HepG2 (cell line): ENCODE results near the gene CEP20. TPM values are rescaled to one million over a fixed set of nuclear protein-coding genes. Genes with fewer than 3 reads are reported as not detected.

ENCODE experiments used
- ATAC-seq: fragments of 200-7000 bp; cut with Tn5 transposase; 3 replicates; pipeline ENCODE4 v1.9.1; 2020; ENCODE audit warnings: mild to moderate bottlenecking, moderate library complexity
- BruUV-seq: library from RNA; stranded (reverse); fragments of 400-500 nt; replicated peaks from 2 replicates; lab custom pipeline; 2021; lab: Mats Ljungman, UMichigan
- CTCF ChIA-PET: fragments of 300-600 bp; formaldehyde crosslinking; extraction: SDS; loops from one replicate; lab custom pipeline; 2021; ENCODE audit warnings: low total read pairs, inconsistent platforms, low intra/inter-chr PET ratio; lab: Yijun Ruan, JAX
- POLR2A ChIA-PET: fragments of 350-600 bp; sonication (Branson Sonifier 250); formaldehyde crosslinking; loops from one replicate; lab custom pipeline; 2020; ENCODE audit warnings: antibody characterized with exemption, inconsistent platforms; lab: Yijun Ruan, JAX
- DNase-seq: peaks from one replicate; pipeline ENCODE4 v3.0.0-alpha.2; 2015; ENCODE audit warnings: low spot score
- FAIRE-seq: peaks from 3 replicates; lab custom pipeline; 2011; peaks lifted over from hg19 to GRCh38; lab: Jason Lieb, UNC
- H2AFZ ChIP-seq: one replicate; pipeline ENCODE4 v1.6.1; 2011; ENCODE audit warnings: low read length, inconsistent platforms
- H3K27ac ChIP-seq: fragments of 300-600 bp; 3 replicates; pipeline ENCODE4 v1.8.0; 2011; ENCODE audit warnings: mixed run types, mild to moderate bottlenecking, mixed read lengths, low read length, inconsistent platforms; ENCODE audit not compliant: insufficient read depth; ENCODE audit errors: extremely low read length
- H3K27me3 ChIP-seq, 2 experiments: fragments of 200-600 bp in 1 of 2; 2 replicates in 1 of 2; 3 replicates in 1 of 2; pipeline versions ENCODE4 v1.6.0 to v1.8.0; 2011; ENCODE audit warnings: low read length in 2 of 2, mild to moderate bottlenecking in 2 of 2, moderate library complexity in 2 of 2, inconsistent platforms in 1 of 2; ENCODE audit not compliant: insufficient read depth in 2 of 2, control insufficient read depth in 1 of 2
- H3K36me3 ChIP-seq, 2 experiments: fragments of 200-600 bp in 1 of 2; replicated peaks in 1 of 2; 2 replicates in 1 of 2; 3 replicates in 1 of 2; pipeline versions ENCODE4 v1.5.1 to v1.8.0; 2011; ENCODE audit warnings: low read length in 2 of 2, inconsistent platforms in 1 of 2; ENCODE audit not compliant: insufficient read depth in 2 of 2, control insufficient read depth in 1 of 2
- H3K4me1 ChIP-seq: 2 replicates; pipeline ENCODE4 v1.5.1; 2012; ENCODE audit warnings: low read length, inconsistent platforms; ENCODE audit not compliant: insufficient read depth
- H3K4me2 ChIP-seq: 2 replicates; pipeline ENCODE4 v1.6.0; 2011; ENCODE audit warnings: low read depth, low read length, inconsistent platforms
- H3K4me3 ChIP-seq, 3 experiments: fragments of 200-600 bp in 1 of 3; sonication (generic), shearing (Covaris generic) in 1 of 3; replicated peaks in 1 of 3; 2 replicates each; pipeline ENCODE4 v1.5.1; 2011 to 2016; ENCODE audit warnings: low read length in 3 of 3, inconsistent platforms in 2 of 3, low read depth in 2 of 3, mild to moderate bottlenecking in 2 of 3, control low read depth in 1 of 3, mixed read lengths in 1 of 3; ENCODE audit not compliant: insufficient read depth in 1 of 3
- H3K79me2 ChIP-seq: one replicate; pipeline ENCODE4 v1.6.1; 2011; ENCODE audit warnings: low read length, inconsistent platforms; ENCODE audit not compliant: insufficient read depth
- H3K9ac ChIP-seq: 2 replicates; pipeline ENCODE4 v1.6.0; 2011; ENCODE audit warnings: mild to moderate bottlenecking, low read depth, low read length, inconsistent platforms; ENCODE audit not compliant: insufficient read depth
- H3K9me3 ChIP-seq: 2 replicates; pipeline ENCODE4 v1.5.1; 2012; ENCODE audit warnings: mild to moderate bottlenecking, low read length
- H4K20me1 ChIP-seq: 2 replicates; pipeline ENCODE4 v1.6.0; 2011; ENCODE audit warnings: inconsistent platforms, mild to moderate bottlenecking, low read length, moderate library complexity; ENCODE audit not compliant: insufficient read depth
- GMEB2 ChIP-seq: IDR thresholded peaks from 2 replicates; pipeline ENCODE4 v1.6.1; 2016; ENCODE audit warnings: missing biosample characterization, missing genetic modification reagents, low read depth
- HMG20B ChIP-seq: conservative IDR thresholded peaks from 2 replicates; pipeline ENCODE4 v1.6.1; 2016; ENCODE audit warnings: missing genetic modification reagents, missing compliant biosample characterization
- JARID2 ChIP-seq: sonication (generic); formaldehyde crosslinking; IDR thresholded peaks from 2 replicates; pipeline ENCODE4 v1.8.1; 2023; ENCODE audit warnings: missing genetic modification reagents, inconsistent platforms; ENCODE audit not compliant: insufficient replicate concordance
- NFE2L2 ChIP-seq: fragments of 150-350 bp; IDR thresholded peaks from 2 replicates; pipeline ENCODE4 v1.6.1; 2014; ENCODE audit warnings: low read length
- RBAK ChIP-seq: sonication (generic); formaldehyde crosslinking; IDR thresholded peaks from 2 replicates; pipeline ENCODE4 v1.5.1; 2020; ENCODE audit warnings: mild to moderate bottlenecking, missing genetic modification reagents
- SKI ChIP-seq: fragments of 450-650 bp; IDR thresholded peaks from one replicate; pipeline ENCODE4 v1.6.1; 2018; ENCODE audit warnings: mild to moderate bottlenecking; ENCODE audit not compliant: partially characterized antibody
- TFDP2 ChIP-seq: sonication (generic); formaldehyde crosslinking; IDR thresholded peaks from 2 replicates; pipeline ENCODE4 v1.4.0; 2020; ENCODE audit warnings: missing genetic modification reagents
- ZFP62 ChIP-seq: sonication (generic); formaldehyde crosslinking; IDR thresholded peaks from 2 replicates; pipeline ENCODE4 v1.4.0; 2020; ENCODE audit warnings: missing genetic modification reagents
- ZKSCAN5 ChIP-seq: sonication (generic); formaldehyde crosslinking; IDR thresholded peaks from 2 replicates; pipeline ENCODE4 v1.5.1; 2020; ENCODE audit warnings: mild to moderate bottlenecking, missing genetic modification reagents
- ZNF12 ChIP-seq: sonication (generic); formaldehyde crosslinking; IDR thresholded peaks from 2 replicates; pipeline ENCODE4 v1.5.0; 2020; ENCODE audit warnings: missing genetic modification reagents
- ZNF335 ChIP-seq: sonication (generic); formaldehyde crosslinking; IDR thresholded peaks from 2 replicates; pipeline ENCODE4 v1.4.0; 2020; ENCODE audit warnings: missing genetic modification reagents
- ZNF501 ChIP-seq: sonication (generic); formaldehyde crosslinking; IDR thresholded peaks from 2 replicates; pipeline ENCODE4 v1.5.1; 2020; ENCODE audit warnings: mild to moderate bottlenecking, moderate library complexity, missing genetic modification reagents
- ZNF710 ChIP-seq: sonication (generic); formaldehyde crosslinking; IDR thresholded peaks from 2 replicates; pipeline ENCODE4 v1.5.0; 2020; ENCODE audit warnings: mild to moderate bottlenecking, missing genetic modification reagents, borderline replicate concordance
- WGBS: methylation state at CpG from one replicate; pipeline ENCODE4 v1.1.6; 2017; ENCODE audit warnings: low lambda C conversion rate; 5-methylcytosine and 5-hydroxymethylcytosine counted together
- in situ Hi-C: cut with HindIII; loops from 2 replicates; pipeline ENCODE4 v1.10.0; 2017; ENCODE audit warnings: low pct_unique_long_range_greater_than_20kb; ENCODE audit not compliant: extremely low pct_ligation_motif_present
- intact Hi-C: fragments of 100-400 bp; cut with micrococcal nuclease; formaldehyde crosslinking; loops from one replicate; pipeline ENCODE4 v1.10.0; 2022; ENCODE audit not compliant: unreplicated experiment
- polyA plus RNA-seq, 8 experiments: library from polyadenylated mRNA; depleted of rRNA in 3 of 8; stranded (reverse) in 7 of 8; unstranded in 1 of 8; fragments of >200 nt; fragmentation: Illumina TruSeq in 4 of 8; extraction: Trizol in 4 of 8; gene quantifications; 2 replicates each; pipeline versions ENCODE4 v1.2.1 to v1.2.3, GENCODE V29; 2011 to 2016; ENCODE audit warnings: low read depth in 4 of 8, missing spikeins in 1 of 8, mixed read lengths in 1 of 8; ENCODE audit not compliant: insufficient read depth in 1 of 8
- total RNA-seq, 5 experiments: library from RNA; depleted of rRNA; stranded (reverse); fragments of >200 nt; fragmentation: Illumina TruSeq; extraction: Trizol; gene quantifications; 2 replicates each; pipeline ENCODE4 v1.2.3, GENCODE V29; 2016; ENCODE audit warnings: low read depth in 1 of 5
- TF ChIP-seq, protein P1 (sequence below): IDR thresholded peaks from 2 replicates; pipeline ENCODE4 v1.6.1; 2012; ENCODE audit warnings: low read depth, low read length, improper control_type of control experiment

CEP20 gene
- total and polyA plus RNA-seq, 2 of the 13 experiments (the other 11 are each of a cell fraction or from before 2014, with no cell fraction given): 53.0 to 54.1 TPM

GRCh38 chr16:15817446-15817845 is 71.0 kb downstream of the CEP20 start:
- in situ Hi-C loops: no loop called here

GRCh38 chr16:15816228-15816627 is 72.2 kb downstream of the CEP20 start:
- H3K9me3 ChIP-seq: peaks cover 13% of the 10 kb centered on the region
- H3K36me3 ChIP-seq: no peaks in the 10 kb centered on the region
- peaks cover 1 to 19% of the 10 kb centered on the region in 2 experiments; a peak in 3 of 5 replicates for H3K27me3 ChIP-seq
- no peak overlapping the region for H3K27ac ChIP-seq
- H3K4me3 ChIP-seq: no peak overlapping the region
- H3K9ac ChIP-seq: no peak overlapping the region
- ATAC-seq (no peak), DNase-seq (no peak), FAIRE-seq (no peak)
- H4K20me1 ChIP-seq: peaks cover 2% of the 10 kb centered on the region; the same call in 1 of the 2 replicates
- no peaks in the 10 kb centered on the region for H3K79me2 ChIP-seq
- no peaks in the 10 kb centered on the region for H3K4me1 ChIP-seq
- H2AFZ ChIP-seq: no peak overlapping the region
- no TSS peak for BruUV-seq
- no peak overlapping the region for H3K4me2 ChIP-seq
- intact Hi-C loops: no loop called here
- ChIA-PET POLR2A (no interaction called here), CTCF (no interaction called here)
- in situ Hi-C loops: no loop called here
- TF ChIP-seq NFE2L2: no peak
- TF ChIP-seq HMG20B: no peak
- no peak for TF ChIP-seq ZFP62 (CRISPR knock-in tag)
- TF ChIP-seq TFDP2 (CRISPR knock-in tag): no peak
- no peak for TF ChIP-seq GMEB2 (CRISPR knock-in tag)
- TF ChIP-seq JARID2 (CRISPR knock-in tag): no peak
- TF ChIP-seq, protein P1, sequence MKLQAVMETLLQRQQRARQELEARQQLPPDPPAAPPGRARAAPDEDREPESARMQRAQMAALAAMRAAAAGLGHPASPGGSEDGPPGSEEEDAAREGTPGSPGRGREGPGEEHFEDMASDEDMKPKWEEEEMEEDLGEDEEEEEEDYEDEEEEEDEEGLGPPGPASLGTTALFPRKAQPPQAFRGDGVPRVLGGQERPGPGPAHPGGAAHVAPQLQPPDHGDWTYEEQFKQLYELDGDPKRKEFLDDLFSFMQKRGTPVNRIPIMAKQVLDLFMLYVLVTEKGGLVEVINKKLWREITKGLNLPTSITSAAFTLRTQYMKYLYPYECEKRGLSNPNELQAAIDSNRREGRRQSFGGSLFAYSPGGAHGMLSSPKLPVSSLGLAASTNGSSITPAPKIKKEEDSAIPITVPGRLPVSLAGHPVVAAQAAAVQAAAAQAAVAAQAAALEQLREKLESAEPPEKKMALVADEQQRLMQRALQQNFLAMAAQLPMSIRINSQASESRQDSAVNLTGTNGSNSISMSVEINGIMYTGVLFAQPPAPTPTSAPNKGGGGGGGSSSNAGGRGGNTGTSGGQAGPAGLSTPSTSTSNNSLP: no peak
- TF ChIP-seq RBAK (CRISPR knock-in tag): no peak
- no peak for TF ChIP-seq ZNF710 (CRISPR knock-in tag)
- no peak for TF ChIP-seq ZNF335 (CRISPR knock-in tag)
- no peak for TF ChIP-seq ZNF12 (CRISPR knock-in tag)
- no peak for TF ChIP-seq ZNF501 (CRISPR knock-in tag)

More at GRCh38 chr16:15817446-15817845, 71.0 kb downstream of the CEP20 start:
- FAIRE-seq: no peak
- no peak overlapping the region for H3K9ac ChIP-seq
- ChIA-PET POLR2A (no interaction called here), CTCF (no interaction called here)
- H3K9me3 ChIP-seq: peaks cover 13% of the 10 kb centered on the region
- H4K20me1 ChIP-seq: peaks cover 2% of the 10 kb centered on the region; the same call in 1 of the 2 replicates
- H3K36me3 ChIP-seq: no peaks in the 10 kb centered on the region
- no peak overlapping the region for H3K27ac ChIP-seq
- intact Hi-C loops: no loop called here
- no peak for TF ChIP-seq ZKSCAN5 (CRISPR knock-in tag)
- no peak for TF ChIP-seq SKI
- no peaks in the 10 kb centered on the region for H3K4me1 ChIP-seq
- 0% methylated on average over 2 of the region's 2 CpGs for WGBS
- H3K27me3 ChIP-seq: peaks cover 0 to 13% of the 10 kb centered on the region in 2 experiments; a peak in 4 of 5 replicates
- no peak overlapping the region for H2AFZ ChIP-seq
- no peak for DNase-seq
- ATAC-seq: no peak
- BruUV-seq: no TSS peak
- H3K79me2 ChIP-seq: no peaks in the 10 kb centered on the region
- no peak overlapping the region for H3K4me2 ChIP-seq
- H3K4me3 ChIP-seq: no peak overlapping the region
